HK-2 (cell line): ENCODE results near the gene MYO7A.

Source experiments
- DNase-seq: peaks from one replicate; pipeline ENCODE4 v3.0.0-alpha.2; 2018; ENCODE audit not compliant: unreplicated experiment

Gene MYO7A

GRCh38 chr11:77111946-77112345, 16.1 kb upstream of the MYO7A start:
- no peak for DNase-seq

GRCh38 chr11:77112641-77113381, 15.2 kb upstream of the MYO7A start:
- DNase-seq: no peak

- no peak for DNase-seq
Observed at GRCh38 chr11:77113382-77114088, 14.5 kb upstream of the MYO7A start.

- DNase-seq: no peak
Observed at GRCh38 chr11:77114089-77114463, 14.0 kb upstream of the MYO7A start.

GRCh38 chr11:77115181-77115611, 12.8 kb upstream of the MYO7A start:
- no peak for DNase-seq

GRCh38 chr11:77115956-77116355, 12.1 kb upstream of the MYO7A start:
- no peak for DNase-seq

GRCh38 chr11:77117492-77117891, 10.6 kb upstream of the MYO7A start:
- DNase-seq: no peak

GRCh38 chr11:77118086-77118485, 10.0 kb upstream of the MYO7A start:
- DNase-seq: no peak

- no peak for DNase-seq
Observed at GRCh38 chr11:77118971-77119370, 9.1 kb upstream of the MYO7A start.

GRCh38 chr11:77119531-77119936, 8.5 kb upstream of the MYO7A start:
- DNase-seq: no peak

- no peak for DNase-seq
Observed at GRCh38 chr11:77120571-77120970, 7.5 kb upstream of the MYO7A start.

GRCh38 chr11:77121096-77121640, 6.9 kb upstream of the MYO7A start:
- no peak for DNase-seq

- no peak for DNase-seq
Observed at GRCh38 chr11:77121876-77122575, 6.0 kb upstream of the MYO7A start.

- DNase-seq: no peak
Observed at GRCh38 chr11:77122576-77123212, 5.4 kb upstream of the MYO7A start.

- DNase-seq: no peak
Observed at GRCh38 chr11:77123591-77123990, 4.5 kb upstream of the MYO7A start.

- no peak for DNase-seq
Observed at GRCh38 chr11:77124041-77124440, 4.0 kb upstream of the MYO7A start.

- DNase-seq: no peak
Observed at GRCh38 chr11:77124488-77124887, 3.6 kb upstream of the MYO7A start.

GRCh38 chr11:77125191-77125590, 2.9 kb upstream of the MYO7A start:
- DNase-seq: no peak

- DNase-seq: no peak
Observed at GRCh38 chr11:77125695-77126094, 2.4 kb upstream of the MYO7A start.

GRCh38 chr11:77126156-77126775, 1.8 kb upstream of the MYO7A start:
- DNase-seq: no peak

GRCh38 chr11:77126861-77127234, 1.2 kb upstream of the MYO7A start:
- no peak for DNase-seq
